ENCODE data around the gene PLEKHA7. TPM values are rescaled to one million over a fixed set of nuclear protein-coding genes. Genes with fewer than 3 reads are reported as not detected.
A peak's percentile ranks its signal among the peaks of the same experiment; 100 is the strongest.
"Not testable (repeated sequence)": the region's sequence is repeated elsewhere in the genome, so short reads cannot be mapped to it uniquely, and the experiment has no call there.

PLEKHA7 gene
- polyA plus RNA-seq, 3 donors from 2014 or later: 0.28 to 0.31 TPM; not detected in 1

- Mint-ChIP-seq H3K4me3 (no peak overlapping the region), H3K27me3 (ENCODE audit: low read depth in 3 of 3) (peaks cover 3 to 4% (median 3%) of the 10 kb centered on the region in 3 donors), H3K36me3 (no peaks in the 10 kb centered on the region), H3K4me1 (no peaks in the 10 kb centered on the region), H3K27ac (no peak overlapping the region), H3K9me3 (no peaks in the 10 kb centered on the region)
- DNase-seq: no peak
Observed at GRCh38 chr11:17001806-17002205, 12.4 kb downstream of the PLEKHA7 start.

GRCh38 chr11:17000987-17001386 is 13.2 kb downstream of the PLEKHA7 start:
- H3K9me3 Mint-ChIP-seq: no peaks in the 10 kb centered on the region
- H3K27ac Mint-ChIP-seq: no peak overlapping the region
- H3K27me3 Mint-ChIP-seq (ENCODE audit: low read depth in 3 of 3): peaks cover 3 to 5% (median 4%) of the 10 kb centered on the region in 3 donors
- no peak overlapping the region for H3K4me3 Mint-ChIP-seq
- no peak for DNase-seq
- H3K4me1 Mint-ChIP-seq: no peaks in the 10 kb centered on the region
- H3K36me3 Mint-ChIP-seq: no peaks in the 10 kb centered on the region

DNA sequence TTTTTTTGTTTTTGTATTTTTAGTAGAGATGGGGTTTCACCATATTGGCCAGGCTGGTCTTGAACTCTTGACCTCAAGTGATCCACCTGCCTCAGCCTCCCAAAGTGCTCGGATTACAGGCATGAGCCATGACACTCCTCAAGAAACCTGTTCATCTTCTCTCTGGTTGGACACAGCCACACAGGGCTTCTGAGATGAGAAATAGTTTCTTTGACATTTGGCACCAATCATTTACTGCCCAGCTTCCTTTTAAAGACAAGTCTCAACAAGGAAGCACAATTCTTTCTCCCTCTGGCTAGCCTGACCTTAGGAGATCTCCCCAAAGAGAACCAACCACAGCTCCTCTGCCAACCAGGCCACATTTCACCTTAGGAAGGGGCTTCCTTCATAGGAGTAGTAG is 14.0 kb downstream of the PLEKHA7 start:
- H3K4me3 Mint-ChIP-seq; H3K36me3 Mint-ChIP-seq; H3K9me3 Mint-ChIP-seq; DNase-seq; H3K4me1 Mint-ChIP-seq; H3K27me3 Mint-ChIP-seq (ENCODE audit: low read depth in 3 of 3); H3K27ac Mint-ChIP-seq: not testable (repeated sequence)

- no peak overlapping the region for H3K27ac Mint-ChIP-seq
- DNase-seq: no peak
- no peaks in the 10 kb centered on the region for H3K9me3 Mint-ChIP-seq
- H3K36me3 Mint-ChIP-seq: no peaks in the 10 kb centered on the region
- no peaks in the 10 kb centered on the region for H3K4me1 Mint-ChIP-seq
- no peak overlapping the region for H3K4me3 Mint-ChIP-seq
- peaks cover 3 to 5% (median 4%) of the 10 kb centered on the region in 3 donors for H3K27me3 Mint-ChIP-seq (ENCODE audit: low read depth in 3 of 3)
Observed at GRCh38 chr11:16999116-16999515, 15.1 kb downstream of the PLEKHA7 start.

- H3K4me3 Mint-ChIP-seq: no peak overlapping the region
- no peak for DNase-seq
- no peaks in the 10 kb centered on the region for H3K36me3 Mint-ChIP-seq
- no peak overlapping the region for H3K27ac Mint-ChIP-seq
- H3K4me1 Mint-ChIP-seq: no peaks in the 10 kb centered on the region
- peaks cover 3 to 5% (median 4%) of the 10 kb centered on the region in 3 donors for H3K27me3 Mint-ChIP-seq (ENCODE audit: low read depth in 3 of 3)
- H3K9me3 Mint-ChIP-seq: no peaks in the 10 kb centered on the region
Observed at GRCh38 chr11:16997624-16998023, 16.6 kb downstream of the PLEKHA7 start.

- Mint-ChIP-seq H3K27me3 (ENCODE audit: low read depth in 3 of 3) (peaks cover 0 to 2% (median under 1%) of the 10 kb centered on the region in 3 donors), H3K4me1 (no peaks in the 10 kb centered on the region), H3K4me3 (no peak overlapping the region), H3K9me3 (no peaks in the 10 kb centered on the region), H3K27ac (no peak overlapping the region), H3K36me3 (no peaks in the 10 kb centered on the region)
- no peak for DNase-seq
Observed at GRCh38 chr11:16993495-16993894, 20.7 kb downstream of the PLEKHA7 start.

GRCh38 chr11:16992846-16993245 is 21.4 kb downstream of the PLEKHA7 start:
- Mint-ChIP-seq H3K27ac (no peak overlapping the region), H3K4me3 (no peak overlapping the region), H3K4me1 (peaks cover 1 to 4% of the 10 kb centered on the region in 2 donors), H3K9me3 (no peaks in the 10 kb centered on the region), H3K36me3 (no peaks in the 10 kb centered on the region), H3K27me3 (ENCODE audit: low read depth in 3 of 3) (peaks cover 0 to 2% (median 0%) of the 10 kb centered on the region in 3 donors)
- DNase-seq: no peak

DNA sequence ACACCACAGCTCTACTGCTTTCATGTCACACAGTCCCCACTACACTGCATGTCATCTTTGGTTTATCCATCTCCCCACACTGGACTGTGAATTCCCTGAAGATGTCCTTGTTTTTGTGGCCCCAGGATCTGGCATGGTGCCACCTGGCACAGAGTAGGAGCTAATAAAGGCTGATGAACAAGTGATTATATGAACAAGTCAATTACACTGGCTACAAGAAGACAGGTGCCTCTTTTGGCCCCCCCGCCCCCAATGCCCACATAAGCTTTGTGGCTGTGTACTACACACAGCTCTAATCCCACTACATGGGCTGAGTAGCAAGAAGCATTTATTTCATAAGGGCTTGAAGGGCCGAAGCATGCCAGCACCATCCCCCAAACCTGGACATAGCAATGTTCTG is 24.7 kb downstream of the PLEKHA7 start:
- no peak overlapping the region for H3K4me3 Mint-ChIP-seq
- peaks cover 0 to 2% (median 0%) of the 10 kb centered on the region in 3 donors for H3K27me3 Mint-ChIP-seq (ENCODE audit: low read depth in 3 of 3)
- no peak for DNase-seq
- no peaks in the 10 kb centered on the region for H3K9me3 Mint-ChIP-seq
- peaks cover 0 to 4% (median 0%) of the 10 kb centered on the region in 3 donors for H3K36me3 Mint-ChIP-seq
- peaks cover 31% of the 10 kb centered on the region in 2 donors for H3K4me1 Mint-ChIP-seq
- peak overlapping the region in 1 of 6 donors; percentile 4 for H3K27ac Mint-ChIP-seq

DNA sequence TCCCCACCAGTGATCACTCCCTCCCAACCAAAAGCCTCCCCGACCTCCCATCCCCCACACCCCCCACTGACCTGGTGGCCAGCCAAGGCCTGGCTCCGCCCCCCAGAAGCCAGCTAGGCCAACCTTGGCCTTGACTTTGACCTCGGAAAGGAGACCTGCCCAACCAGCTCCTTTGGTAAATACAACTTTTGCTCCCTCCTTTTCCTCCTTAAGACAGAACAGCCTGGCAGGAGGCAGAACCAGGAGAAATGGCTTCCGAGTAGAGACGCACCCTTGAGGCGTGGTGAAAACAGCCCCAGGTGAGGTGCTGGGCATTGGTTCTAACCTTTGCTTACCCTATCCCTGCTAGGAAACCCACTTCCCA is 27.0 kb downstream of the PLEKHA7 start:
- peaks cover 0 to 3% (median 3%) of the 10 kb centered on the region in 3 donors for H3K27me3 Mint-ChIP-seq (ENCODE audit: low read depth in 3 of 3)
- H3K4me3 Mint-ChIP-seq: peak overlapping the region in 4 of 5 donors; percentile 8 to 49 (median 27)
- H3K36me3 Mint-ChIP-seq: peaks cover 0 to 4% (median 0%) of the 10 kb centered on the region in 3 donors
- H3K9me3 Mint-ChIP-seq: no peaks in the 10 kb centered on the region
- DNase-seq: no peak
- H3K27ac Mint-ChIP-seq: peak overlapping the region; percentile 40 to 94 (median 76)
- H3K4me1 Mint-ChIP-seq: peaks cover 31% of the 10 kb centered on the region in 2 donors

- peaks cover 0 to 4% (median 0%) of the 10 kb centered on the region in 3 donors for H3K36me3 Mint-ChIP-seq
- H3K27ac Mint-ChIP-seq: peak overlapping the region; percentile 65 to 94 (median 90)
- peak overlapping the region; percentile 78 to 86 (median 81) for H3K4me3 Mint-ChIP-seq
- peak; percentile 69 to 73 (median 72) for DNase-seq
- peaks cover 0 to 3% (median 3%) of the 10 kb centered on the region in 3 donors for H3K27me3 Mint-ChIP-seq (ENCODE audit: low read depth in 3 of 3)
- no peaks in the 10 kb centered on the region for H3K9me3 Mint-ChIP-seq
- H3K4me1 Mint-ChIP-seq: peaks cover 31% of the 10 kb centered on the region in 2 donors
Observed at GRCh38 chr11:16986434-16987204, 27.6 kb downstream of the PLEKHA7 start.

DNA sequence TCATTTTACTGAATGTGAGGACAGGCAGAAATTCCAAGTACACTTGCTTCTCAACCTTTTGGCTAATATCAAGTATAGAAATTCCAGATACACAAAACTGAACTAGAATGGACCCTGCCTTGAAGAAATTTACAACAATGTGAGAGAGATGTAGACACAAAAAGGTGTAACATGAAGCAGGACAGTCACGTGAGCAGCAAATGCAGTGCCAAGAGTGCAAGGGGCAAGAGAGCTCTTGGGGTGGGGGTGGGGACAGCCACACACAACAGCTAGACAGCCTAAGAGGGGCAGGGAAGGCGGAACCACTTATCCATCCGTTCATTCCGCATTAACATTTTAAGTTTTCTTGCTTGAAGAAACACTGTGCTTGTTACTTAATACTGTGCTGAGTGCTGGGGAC is 28.9 kb downstream of the PLEKHA7 start:
- Mint-ChIP-seq H3K36me3 (peaks cover 0 to 4% (median 0%) of the 10 kb centered on the region in 3 donors), H3K4me3 (peak overlapping the region in 4 of 5 donors; percentile 78 to 86 (median 82)), H3K27ac (peak overlapping the region in 4 of 6 donors; percentile 65 to 94 (median 88)), H3K27me3 (ENCODE audit: low read depth in 3 of 3) (peaks cover 0 to 3% (median 3%) of the 10 kb centered on the region in 3 donors), H3K4me1 (peaks cover 31% of the 10 kb centered on the region in 2 donors), H3K9me3 (no peaks in the 10 kb centered on the region)
- no peak for DNase-seq

- Mint-ChIP-seq H3K9me3 (no peaks in the 10 kb centered on the region), H3K36me3 (peaks cover 0 to 4% (median 0%) of the 10 kb centered on the region in 3 donors), H3K27ac (peak overlapping the region in 2 of 6 donors; percentile 3 to 50), H3K4me3 (no peak overlapping the region), H3K27me3 (ENCODE audit: low read depth in 3 of 3) (peaks cover 0 to 3% (median 3%) of the 10 kb centered on the region in 3 donors), H3K4me1 (peaks cover 31% of the 10 kb centered on the region in 2 donors)
- DNase-seq: no peak
Observed at GRCh38 chr11:16984229-16984628, 30.0 kb downstream of the PLEKHA7 start.

- peaks cover 2 to 3% (median 3%) of the 10 kb centered on the region in 3 donors for H3K27me3 Mint-ChIP-seq (ENCODE audit: low read depth in 3 of 3)
- peaks cover 27 to 29% of the 10 kb centered on the region in 2 donors for H3K4me1 Mint-ChIP-seq
- H3K27ac Mint-ChIP-seq: peak overlapping the region in 1 of 6 donors; percentile 7
- peaks cover 0 to 4% (median 0%) of the 10 kb centered on the region in 3 donors for H3K36me3 Mint-ChIP-seq
- no peaks in the 10 kb centered on the region for H3K9me3 Mint-ChIP-seq
- no peak overlapping the region for H3K4me3 Mint-ChIP-seq
- DNase-seq: no peak
Observed at GRCh38 chr11:16982809-16983208, 31.4 kb downstream of the PLEKHA7 start.

DNA sequence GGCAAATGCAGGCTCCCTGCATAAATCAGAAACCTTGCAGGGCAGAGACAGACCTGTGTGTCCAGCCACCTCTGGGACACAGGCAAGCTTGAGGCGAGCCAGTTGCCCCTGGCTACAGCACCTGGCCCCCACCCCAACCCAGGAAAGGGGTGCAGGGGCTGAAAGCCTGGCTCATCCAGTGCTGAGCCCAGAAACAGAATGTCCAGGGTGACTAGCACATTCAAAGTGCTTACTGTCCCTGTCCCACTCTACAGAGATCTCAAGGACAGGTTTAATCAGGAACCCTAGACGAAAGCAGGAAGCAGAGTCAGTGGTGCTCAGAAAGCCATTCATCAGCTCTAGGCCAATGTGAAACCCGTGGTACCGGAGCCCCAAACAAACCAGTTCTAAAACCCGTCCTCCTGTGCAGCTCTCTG is 31.9 kb downstream of the PLEKHA7 start:
- no peaks in the 10 kb centered on the region for H3K9me3 Mint-ChIP-seq
- peak overlapping the region in 1 of 6 donors; percentile 7 for H3K27ac Mint-ChIP-seq
- no peaks in the 10 kb centered on the region for H3K36me3 Mint-ChIP-seq
- DNase-seq: no peak
- no peak overlapping the region for H3K4me3 Mint-ChIP-seq
- H3K4me1 Mint-ChIP-seq: peaks cover 22 to 23% of the 10 kb centered on the region in 2 donors
- H3K27me3 Mint-ChIP-seq (ENCODE audit: low read depth in 3 of 3): peaks cover 2 to 3% (median 3%) of the 10 kb centered on the region in 3 donors

All from immature natural killer cell (primary cell).